ENCODE data around the gene EEIG1.

DNA sequence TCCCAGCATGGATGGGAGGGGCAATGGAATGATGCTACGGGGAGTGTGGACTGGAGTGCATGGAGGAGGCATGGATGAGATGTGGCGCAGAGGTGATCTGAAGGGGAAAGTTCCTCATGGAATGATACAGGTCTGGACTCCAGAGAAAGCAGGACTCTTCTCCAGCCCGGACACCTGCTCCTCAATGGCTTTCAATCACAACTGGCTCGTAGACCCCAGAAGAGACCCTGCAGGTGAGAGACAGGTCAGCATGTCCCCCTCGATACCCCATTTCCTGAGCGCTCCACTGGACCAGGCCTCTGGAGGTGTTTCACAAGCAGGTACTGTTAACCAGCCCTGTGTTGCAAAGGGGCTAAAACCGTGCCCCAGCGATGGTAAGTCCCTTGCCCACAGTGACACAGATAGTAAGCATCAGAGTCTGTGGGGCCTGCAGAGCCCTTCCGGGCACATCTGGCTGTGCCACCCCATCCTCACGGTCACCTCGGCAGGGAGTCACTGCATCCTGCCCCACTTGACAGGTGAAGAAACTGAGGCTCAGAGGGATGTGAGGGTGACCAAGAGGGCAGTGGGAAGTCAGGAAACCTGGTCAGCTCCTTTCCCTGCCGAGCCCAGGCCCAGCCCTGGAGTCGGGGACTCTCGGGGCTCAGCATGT is 37.7 kb downstream of the EEIG1 start:
- TF ChIP-seq POLR2A (IDR thresholded peaks at IDR 0.05) (no peak), POLR2AphosphoS5 (IDR thresholded peaks at IDR 0.05) (no peak), EP300 (IDR thresholded peaks at IDR 0.05) (no peak)
- TF ChIP-seq, protein P1, sequence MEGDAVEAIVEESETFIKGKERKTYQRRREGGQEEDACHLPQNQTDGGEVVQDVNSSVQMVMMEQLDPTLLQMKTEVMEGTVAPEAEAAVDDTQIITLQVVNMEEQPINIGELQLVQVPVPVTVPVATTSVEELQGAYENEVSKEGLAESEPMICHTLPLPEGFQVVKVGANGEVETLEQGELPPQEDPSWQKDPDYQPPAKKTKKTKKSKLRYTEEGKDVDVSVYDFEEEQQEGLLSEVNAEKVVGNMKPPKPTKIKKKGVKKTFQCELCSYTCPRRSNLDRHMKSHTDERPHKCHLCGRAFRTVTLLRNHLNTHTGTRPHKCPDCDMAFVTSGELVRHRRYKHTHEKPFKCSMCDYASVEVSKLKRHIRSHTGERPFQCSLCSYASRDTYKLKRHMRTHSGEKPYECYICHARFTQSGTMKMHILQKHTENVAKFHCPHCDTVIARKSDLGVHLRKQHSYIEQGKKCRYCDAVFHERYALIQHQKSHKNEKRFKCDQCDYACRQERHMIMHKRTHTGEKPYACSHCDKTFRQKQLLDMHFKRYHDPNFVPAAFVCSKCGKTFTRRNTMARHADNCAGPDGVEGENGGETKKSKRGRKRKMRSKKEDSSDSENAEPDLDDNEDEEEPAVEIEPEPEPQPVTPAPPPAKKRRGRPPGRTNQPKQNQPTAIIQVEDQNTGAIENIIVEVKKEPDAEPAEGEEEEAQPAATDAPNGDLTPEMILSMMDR (IDR thresholded peaks at IDR 0.05) = no peak
